Measurements from ENCODE around the gene APOL4.
A peak's percentile ranks its signal among the peaks of the same experiment; 100 is the strongest.

The APOL4 gene

GRCh38 chr22:36197514-36198146 lies 4.0 kb downstream of the APOL4 start:
- H3K27ac ChIP-seq: peak overlapping the region in 1 of 2 donors; percentile 74

GRCh38 chr22:36197065-36197440 lies 4.6 kb downstream of the APOL4 start:
- TF ChIP-seq CTCF (IDR thresholded peaks at IDR 0.05): no peak
- Histone ChIP-seq H3K27ac (peak overlapping the region in 1 of 2 donors; percentile 74), H3K4me3 (no peak overlapping the region)
- DNase-seq (ENCODE audit: low spot score): peak; percentile 76

More at GRCh38 chr22:36197514-36198146, 4.0 kb downstream of the APOL4 start:
- no peak for TF ChIP-seq CTCF (IDR thresholded peaks at IDR 0.05)
- no peak overlapping the region for H3K4me3 ChIP-seq
- peak; percentile 73 for DNase-seq (ENCODE audit: low spot score)

- H3K27ac ChIP-seq: peak overlapping the region in 1 of 2 donors; percentile 74
- H3K4me3 ChIP-seq: no peak overlapping the region
- TF ChIP-seq CTCF (IDR thresholded peaks at IDR 0.05): no peak
- DNase-seq (ENCODE audit: low spot score): no peak
These were observed 5.2 kb downstream of the APOL4 start for GRCh38 chr22:36196254-36197064.

- TF ChIP-seq CTCF (IDR thresholded peaks at IDR 0.05): peak; percentile 69
- DNase-seq (ENCODE audit: low spot score): peak; percentile 78
- H3K4me3 ChIP-seq: no peak overlapping the region
- no peak overlapping the region for H3K27ac ChIP-seq
These were observed 6.6 kb downstream of the APOL4 start for GRCh38 chr22:36194971-36195370.

- no peak for TF ChIP-seq CTCF (IDR thresholded peaks at IDR 0.05)
- H3K27ac ChIP-seq: no peak overlapping the region
- no peak overlapping the region for H3K4me3 ChIP-seq
- peak; percentile 57 for DNase-seq (ENCODE audit: low spot score)
These were observed 7.2 kb downstream of the APOL4 start for GRCh38 chr22:36194385-36194784.

- Histone ChIP-seq H3K4me3 (no peak overlapping the region), H3K27ac (no peak overlapping the region)
- DNase-seq (ENCODE audit: low spot score): peak; percentile 43
- TF ChIP-seq CTCF (IDR thresholded peaks at IDR 0.05): no peak
These were observed 8.0 kb downstream of the APOL4 start for GRCh38 chr22:36193577-36193976.

- Histone ChIP-seq H3K4me3 (no peak overlapping the region), H3K27ac (no peak overlapping the region)
- TF ChIP-seq CTCF (IDR thresholded peaks at IDR 0.05): no peak
- DNase-seq (ENCODE audit: low spot score): peak; percentile 64
These were observed 8.4 kb downstream of the APOL4 start for GRCh38 chr22:36193171-36193570.

Data from coronary artery (tissue), 2 donors.